ENCODE results near the gene RABGAP1L.

RABGAP1L gene

DNA sequence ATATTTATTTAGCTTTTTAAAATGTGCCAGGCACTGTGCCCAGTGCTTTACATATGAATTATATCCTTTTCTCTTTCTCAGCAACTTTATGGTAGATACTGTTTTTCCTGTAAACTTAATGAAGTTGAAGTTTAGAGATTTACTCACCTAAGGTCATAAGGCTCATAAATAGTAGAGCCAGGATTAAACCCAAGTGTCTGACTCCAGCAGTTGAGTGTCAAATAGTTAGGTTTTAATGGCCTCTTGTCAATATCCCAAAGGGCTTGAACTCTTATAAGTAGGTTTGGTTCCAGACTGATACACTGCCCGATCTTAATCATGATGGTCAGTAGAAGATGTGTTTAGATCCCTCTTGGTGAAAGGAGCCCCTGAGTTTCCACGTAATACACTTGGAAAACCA, 37.8 kb downstream of the RABGAP1L start:
- DNase-seq (ENCODE audit: low read depth in 2 of 2), result no peak

DNA sequence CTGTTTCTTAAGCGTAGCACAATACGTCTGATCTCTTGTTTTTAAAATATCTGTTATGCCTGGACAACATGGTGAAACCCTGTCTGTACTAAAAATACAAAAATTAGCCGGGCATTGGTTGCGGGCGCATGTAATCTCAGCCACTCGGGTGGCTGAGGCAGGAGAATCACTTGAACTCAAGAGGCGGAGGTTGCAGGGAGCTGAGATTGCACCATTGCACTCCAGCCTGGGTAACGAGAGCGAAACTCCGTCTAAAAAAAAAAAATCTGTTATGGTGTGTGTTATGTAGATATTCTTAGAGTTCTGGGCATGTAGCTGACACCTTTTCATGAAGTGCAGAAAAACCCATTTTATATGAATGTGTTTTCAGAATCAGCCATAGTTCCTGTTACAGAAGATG, 38.2 kb downstream of the RABGAP1L start:
- DNase-seq (ENCODE audit: low read depth in 2 of 2), result no peak

DNA sequence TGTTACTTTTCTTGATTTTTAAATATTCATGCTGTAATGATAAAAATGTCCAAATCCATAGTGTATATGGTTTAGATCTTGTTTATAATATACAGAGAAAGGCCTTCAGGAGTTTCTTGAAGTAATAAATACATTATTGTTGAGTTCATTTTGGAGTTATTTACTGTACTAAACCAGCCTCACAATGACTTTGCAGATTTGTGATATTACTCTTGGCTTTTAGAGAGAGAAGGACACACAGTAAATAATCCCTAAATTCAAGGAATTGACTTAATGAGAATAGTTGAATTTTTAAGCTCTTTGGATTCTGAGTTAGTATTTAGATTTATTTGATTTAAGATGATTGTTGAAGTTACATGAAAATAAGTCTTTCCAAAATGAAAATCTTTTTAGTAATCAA, 38.9 kb downstream of the RABGAP1L start:
- no peak for DNase-seq (ENCODE audit: low read depth in 2 of 2)

DNA sequence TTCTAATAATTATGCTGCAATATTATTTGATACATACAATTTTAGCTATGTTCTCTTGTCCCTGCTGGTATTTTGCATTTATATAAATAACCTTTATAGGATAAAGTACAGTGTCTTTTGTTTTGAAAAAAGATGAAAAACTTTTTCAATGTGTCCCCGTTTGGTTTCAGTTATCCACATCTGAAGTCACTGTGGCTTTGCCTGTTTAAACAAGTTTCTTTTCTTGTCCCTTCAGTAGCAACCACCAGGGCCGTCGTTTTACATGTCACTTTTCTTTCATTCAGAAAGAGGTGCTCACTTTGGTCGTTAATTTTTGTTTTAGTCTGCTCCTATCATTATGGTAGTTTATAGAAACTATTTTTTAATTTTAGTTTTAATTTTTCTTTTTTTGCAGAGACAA, 41.4 kb downstream of the RABGAP1L start:
- DNase-seq (ENCODE audit: low read depth in 2 of 2), result no peak

DNA sequence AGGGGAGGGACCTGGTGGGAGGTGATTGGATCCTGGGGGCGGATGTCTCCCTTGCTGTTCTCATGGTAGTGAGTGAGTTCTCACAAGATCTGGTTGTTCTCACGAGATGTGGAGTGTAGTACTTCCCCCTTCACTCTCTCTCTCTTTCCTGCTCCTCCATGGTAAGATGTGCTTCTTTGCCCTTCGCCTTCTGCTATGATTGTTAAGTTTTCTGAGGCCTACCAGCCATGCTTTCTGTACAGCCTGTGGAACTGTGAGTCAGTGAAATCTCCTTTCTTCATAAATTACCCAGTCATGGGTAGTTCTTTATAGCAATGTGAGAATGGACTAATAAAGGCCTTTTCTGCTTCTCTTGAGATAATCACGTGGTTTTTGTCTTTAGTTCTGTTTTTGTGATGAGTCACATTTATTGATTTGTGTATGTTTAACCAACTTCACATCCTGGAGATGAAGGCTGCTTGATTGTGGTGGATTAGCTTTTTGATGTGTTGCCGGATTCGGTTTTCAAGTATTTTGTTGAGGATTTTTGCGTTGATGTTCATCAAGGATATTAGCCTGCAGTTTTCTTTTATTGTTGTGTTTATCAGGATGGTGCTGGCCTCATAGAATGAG, 45.5 kb downstream of the RABGAP1L start:
- no peak for DNase-seq (ENCODE audit: low read depth in 2 of 2)

DNA sequence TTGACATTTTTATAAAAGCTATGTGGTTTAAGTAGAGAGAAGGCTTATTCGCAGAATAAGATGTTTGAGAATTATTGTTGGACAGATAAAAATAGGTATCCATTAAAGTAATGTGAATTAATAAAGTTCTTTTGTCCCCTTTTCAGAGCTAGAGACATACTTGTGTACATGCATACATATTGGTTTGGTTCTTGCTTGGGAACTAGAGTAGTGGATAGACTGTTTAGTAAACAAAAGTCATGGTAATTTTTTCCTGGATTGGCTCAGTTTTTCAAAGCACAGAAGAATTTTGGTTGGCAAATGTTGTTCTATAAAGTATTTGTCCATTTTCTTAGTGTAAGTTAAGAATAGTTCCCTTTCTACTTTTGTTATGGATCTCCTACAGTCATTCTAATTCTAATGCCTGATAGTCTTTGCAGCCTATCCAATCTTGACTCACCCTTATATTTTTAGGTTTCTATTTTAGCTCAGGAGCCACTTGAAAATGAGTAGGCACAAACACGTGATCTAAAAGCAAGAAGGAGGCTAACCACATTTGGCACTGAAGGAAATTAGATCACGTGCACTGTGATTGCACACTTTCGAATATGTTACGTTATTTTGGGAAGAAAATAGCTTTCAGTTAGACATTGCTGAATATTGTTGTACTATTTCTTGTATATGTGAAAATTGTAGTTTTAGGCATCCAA, 47.0 kb downstream of the RABGAP1L start:
- no peak for DNase-seq (ENCODE audit: low read depth in 2 of 2)

DNA sequence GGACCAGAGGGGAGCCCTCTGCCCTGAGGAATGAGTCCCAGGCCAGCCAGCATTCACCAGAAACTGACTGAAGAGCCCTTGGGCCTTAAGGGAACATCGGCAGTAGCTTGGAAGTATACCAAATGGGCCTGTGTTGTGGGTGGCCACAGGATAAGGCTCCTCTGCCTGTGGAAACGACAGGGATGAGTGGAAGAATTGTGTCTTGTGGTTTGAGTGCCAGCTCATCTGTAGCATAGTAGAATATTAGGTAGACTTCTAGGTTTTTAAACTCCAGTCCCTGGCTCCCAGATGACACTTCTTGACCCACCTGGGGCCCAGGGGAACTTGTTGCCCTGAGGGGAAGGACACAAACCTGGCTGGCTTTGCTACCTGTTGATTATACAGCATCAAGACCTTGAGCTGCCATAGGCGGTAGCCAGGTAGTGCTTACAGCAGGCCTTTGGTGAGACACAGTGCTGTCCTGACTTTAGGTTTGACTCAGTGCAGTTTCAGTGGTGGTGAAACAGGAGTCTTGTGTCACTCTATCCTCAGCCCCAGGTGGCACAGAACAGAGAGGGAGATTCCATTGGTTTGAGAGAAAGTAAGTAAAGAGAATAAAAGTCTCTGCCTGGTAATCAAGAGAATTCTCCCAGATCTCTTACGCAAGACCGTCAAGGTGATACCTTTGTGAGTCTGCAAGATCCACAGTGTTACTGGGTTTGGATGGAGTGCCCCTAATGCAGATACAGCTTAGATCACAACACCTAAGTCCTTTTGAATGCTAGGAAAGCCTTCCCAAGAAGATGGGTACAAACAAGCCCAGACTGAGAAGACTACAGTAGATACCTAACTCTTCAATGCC, 50.2 kb downstream of the RABGAP1L start:
- no peak for DNase-seq (ENCODE audit: low read depth in 2 of 2)

DNA sequence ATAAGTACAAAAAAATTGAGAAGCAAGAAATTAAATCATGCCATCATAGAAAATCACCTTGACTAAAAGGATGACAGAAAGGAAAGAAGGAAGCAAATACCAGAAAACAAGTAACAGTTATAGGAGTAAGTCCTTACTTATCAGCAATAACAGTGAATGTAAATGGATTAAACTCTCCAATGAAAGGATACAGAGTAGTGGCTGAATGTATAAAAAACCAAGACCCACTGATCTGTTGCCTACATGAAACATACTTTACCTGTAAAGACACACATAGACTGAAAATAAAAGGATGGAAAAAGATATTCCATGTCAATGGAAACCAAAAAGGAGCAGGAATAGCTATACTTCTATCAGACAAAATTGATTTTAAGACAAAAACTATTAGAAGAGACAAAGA, 52.2 kb downstream of the RABGAP1L start:
- no peak for DNase-seq (ENCODE audit: low read depth in 2 of 2)

DNA sequence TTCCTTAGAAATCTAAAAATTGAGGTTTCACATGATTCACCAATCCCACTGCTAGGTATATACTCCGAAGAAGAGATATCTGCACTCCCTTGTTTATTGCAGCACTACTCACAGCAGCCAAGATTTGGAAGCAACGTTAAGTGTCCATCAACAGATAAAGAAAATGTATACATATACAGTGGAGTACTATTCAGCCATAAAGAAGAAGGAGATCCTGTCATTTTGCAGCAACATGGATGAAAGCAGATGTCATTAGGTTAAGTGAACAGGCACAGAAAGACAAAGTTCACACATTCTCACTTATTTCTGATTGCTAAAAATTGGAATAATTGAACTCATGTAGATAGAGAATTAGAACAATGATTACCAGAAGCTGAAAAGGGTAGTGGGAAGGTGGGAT, 56.4 kb downstream of the RABGAP1L start:
- DNase-seq (ENCODE audit: low read depth in 2 of 2), result no peak

DNA sequence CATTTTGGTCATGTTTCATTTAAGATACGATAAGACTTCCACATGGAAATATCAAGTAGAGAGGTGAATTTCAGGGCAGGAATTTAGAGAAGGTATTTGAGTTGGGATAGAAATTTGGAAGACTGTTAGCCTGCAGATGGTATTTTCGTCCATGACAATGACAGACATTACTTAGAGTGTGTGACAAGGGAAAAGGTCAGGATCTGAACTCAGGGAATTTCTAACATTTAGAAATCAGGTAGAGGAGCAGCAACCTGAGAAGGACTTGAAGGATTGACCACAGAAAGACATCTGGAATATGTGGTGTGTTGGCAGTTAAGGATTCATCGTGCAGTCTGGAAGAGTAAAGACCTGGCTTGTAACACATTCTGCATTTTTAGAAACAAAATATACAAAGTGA, 57.9 kb downstream of the RABGAP1L start:
- no peak for DNase-seq (ENCODE audit: low read depth in 2 of 2)

DNA sequence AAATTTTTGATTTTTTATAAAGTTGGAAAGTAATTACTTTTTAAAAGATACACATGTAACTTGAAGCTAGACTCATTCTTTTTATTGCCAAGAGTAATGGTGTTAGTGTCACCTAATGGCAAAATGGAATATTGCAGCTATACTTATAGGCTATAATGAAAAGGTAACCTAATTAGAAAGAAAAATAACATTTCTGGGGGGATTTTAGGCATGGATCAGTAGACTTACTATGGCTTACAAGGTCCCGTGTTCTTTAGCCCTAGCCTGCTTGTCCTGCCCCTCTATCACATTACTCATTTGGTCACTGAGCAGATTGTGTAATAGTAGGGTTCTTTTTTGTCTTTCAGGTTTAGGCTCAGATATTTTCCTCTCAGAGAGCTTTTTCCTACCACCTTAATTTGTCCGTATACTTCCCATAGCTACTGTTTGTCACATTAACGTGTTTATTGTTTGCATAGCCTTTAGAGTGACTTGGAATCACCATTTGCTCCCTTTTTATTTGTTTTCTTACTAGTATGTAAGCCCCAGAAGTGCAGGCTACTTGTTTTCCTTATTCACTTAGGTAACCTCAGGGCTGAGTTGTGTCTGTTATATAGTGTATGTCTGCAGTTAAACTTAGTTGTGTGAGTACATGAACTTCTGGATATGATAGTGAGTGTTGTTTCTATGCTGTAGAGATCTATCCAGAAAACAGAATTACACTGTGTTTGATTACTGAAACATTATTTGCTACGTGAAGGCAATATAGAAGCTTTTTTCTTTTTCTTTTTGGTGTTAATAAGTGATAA, 58.7 kb downstream of the RABGAP1L start:
- DNase-seq (ENCODE audit: low read depth in 2 of 2), result no peak

DNA sequence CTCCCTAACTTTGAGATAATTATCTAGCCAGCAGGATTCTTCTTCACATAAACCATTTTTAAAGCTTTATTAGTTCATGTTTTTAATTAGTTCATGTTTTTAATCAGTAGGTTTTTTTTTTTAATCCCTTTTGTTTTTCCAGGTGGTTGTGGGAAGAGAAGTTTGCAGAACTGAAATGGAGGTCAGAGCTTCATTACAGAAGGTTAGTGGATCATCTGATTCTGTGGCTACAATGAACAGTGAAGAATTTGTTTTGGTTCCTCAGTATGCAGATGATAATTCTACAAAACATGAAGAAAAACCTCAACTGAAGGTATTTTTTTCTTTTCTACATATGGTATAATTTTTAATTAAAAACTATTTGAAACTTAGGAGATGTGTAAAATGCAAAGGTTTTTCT, 59.7 kb downstream of the RABGAP1L start:
- no peak for DNase-seq (ENCODE audit: low read depth in 2 of 2)

DNA sequence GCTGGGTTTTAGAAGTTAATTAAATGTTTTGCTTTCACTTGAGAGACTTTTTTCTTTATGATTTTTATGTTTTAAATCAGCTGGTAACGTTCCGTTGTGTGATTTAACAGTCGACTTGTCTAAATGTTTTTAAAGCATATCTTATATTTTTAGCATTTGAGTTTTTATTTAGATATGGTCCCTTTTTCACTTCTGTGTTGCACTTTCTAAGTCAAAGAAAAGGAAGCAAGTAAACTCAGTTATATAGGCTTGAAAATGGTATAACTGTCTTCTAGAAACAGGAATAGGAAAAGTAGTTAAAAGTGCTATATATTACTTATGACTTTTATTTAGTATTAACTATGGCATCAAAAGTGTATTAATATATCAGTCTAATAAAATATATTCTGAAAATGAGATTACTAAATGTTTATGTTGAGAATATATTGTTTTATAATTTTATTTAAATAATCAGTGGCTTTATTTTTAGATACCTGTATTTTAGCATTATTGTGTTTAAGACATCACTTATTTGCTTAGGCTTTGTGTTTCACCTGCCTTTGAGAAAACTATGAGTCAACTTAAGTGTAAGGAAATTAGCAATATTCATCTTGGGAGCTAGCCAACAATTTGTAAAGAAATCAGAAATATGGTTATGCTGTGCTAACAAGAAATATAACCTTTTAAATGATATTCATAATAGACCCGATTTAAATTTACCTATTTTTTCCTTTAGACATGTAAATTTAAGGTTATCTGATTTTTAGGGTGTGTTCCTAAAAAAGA, 60.5 kb downstream of the RABGAP1L start:
- DNase-seq (ENCODE audit: low read depth in 2 of 2), result no peak

DNA sequence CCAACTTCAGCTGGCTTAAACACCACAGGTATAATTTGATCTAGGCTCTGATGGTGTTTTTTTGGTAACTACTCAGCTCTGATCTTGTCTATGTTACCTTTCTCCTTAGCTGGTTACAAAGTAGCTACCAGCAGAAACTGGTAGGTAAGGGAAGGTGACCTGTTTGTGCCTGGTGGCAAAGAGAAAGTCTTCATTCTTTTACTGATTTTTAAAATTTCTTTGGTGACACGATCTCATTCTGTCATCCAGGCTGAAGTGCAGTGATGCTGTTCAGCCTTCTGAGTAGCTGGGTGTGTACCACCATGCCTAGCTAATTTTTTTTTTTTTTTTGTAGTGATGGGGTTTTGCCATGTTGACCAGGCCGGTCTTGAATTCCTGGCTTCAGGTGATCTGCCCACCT, 62.4 kb downstream of the RABGAP1L start:
- no peak for DNase-seq (ENCODE audit: low read depth in 2 of 2)

DNA sequence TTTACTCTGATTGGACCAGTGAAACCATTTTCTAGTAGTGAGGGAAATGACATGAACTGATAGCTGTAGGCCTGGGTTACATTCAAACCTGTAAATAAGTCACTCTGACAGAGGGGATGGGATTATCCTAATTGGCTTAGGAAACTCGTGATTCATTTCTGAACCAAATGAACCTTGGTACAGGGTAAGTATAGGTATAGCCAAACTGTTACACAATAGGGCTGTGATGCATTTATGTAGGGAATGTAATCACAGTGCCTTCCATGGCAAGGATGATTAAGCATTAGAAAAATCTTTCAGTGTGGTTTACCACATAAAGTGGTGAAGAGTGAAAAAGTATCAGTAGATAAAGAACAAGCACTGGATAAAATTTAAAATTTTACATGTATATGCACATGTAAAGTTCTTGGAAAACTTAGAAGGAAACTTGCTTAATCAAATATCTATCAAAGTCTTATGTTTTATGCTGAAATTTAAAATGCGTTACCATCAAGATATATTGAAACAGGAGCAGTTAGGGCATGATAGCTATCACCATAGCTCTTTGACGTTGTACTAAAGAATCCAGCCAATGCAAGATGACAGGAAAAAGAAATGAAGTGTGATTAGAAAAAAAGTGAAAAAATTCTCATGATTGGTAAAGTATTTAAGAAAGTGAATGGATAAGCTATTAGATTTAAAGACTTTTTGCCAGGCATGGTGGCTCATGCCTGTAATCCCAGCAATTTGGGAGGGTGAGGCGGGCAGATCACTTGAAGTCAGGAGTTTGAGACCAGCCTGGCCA, 63.0 kb downstream of the RABGAP1L start:
- no peak for DNase-seq (ENCODE audit: low read depth in 2 of 2)

DNA sequence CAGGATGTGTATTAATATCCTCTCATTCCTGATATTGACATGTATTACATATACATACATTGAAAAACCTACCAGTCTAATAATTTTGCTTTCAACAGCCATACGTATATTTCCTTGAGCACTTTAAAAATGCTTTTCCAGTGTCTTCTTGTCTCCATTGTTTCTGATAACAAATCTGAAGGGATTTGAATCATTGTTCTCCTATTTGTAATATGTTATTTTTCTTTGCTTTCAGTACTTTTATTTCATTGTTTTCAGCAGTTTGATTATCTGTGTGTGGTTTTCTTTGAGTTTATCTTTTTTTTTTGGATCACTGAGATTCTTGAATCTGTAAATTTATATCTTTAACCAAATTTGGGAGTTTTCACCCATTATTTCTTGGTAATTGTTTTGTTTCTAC, 65.3 kb downstream of the RABGAP1L start:
- DNase-seq (ENCODE audit: low read depth in 2 of 2), result no peak

DNA sequence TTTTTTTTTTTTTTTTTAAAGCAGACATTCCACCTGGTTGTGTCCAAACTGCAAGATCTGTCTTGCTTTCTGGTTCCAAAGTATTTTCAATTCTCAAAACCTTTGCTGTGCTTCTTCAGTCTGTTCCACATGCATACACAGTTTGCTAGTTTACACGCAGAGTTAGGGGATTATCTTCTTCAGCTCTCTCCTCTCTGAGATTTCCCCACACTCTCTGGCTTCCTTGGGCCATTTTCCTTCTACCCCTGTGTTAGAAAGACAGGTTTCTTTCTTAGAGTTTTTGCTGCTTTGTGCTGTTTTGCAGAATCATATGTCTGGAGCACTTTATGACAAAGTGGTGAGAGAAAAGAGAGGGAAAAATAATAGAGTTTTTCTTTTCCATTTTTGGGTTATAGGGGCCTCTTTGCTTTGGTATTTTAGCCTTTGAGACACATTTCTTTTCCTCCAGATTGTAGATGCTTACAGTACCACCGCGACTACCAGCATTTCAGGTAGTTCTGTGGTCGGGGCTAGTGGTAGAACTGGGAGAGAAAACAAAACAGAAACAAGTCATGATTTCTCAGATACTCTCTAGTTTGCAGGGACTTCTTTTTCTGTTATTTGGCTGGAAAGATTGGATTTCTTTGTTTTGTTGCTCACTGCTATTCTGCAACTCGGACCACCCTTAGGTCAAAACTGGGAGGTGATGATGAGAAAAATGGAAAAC, 66.3 kb downstream of the RABGAP1L start:
- no peak for DNase-seq (ENCODE audit: low read depth in 2 of 2)

DNA sequence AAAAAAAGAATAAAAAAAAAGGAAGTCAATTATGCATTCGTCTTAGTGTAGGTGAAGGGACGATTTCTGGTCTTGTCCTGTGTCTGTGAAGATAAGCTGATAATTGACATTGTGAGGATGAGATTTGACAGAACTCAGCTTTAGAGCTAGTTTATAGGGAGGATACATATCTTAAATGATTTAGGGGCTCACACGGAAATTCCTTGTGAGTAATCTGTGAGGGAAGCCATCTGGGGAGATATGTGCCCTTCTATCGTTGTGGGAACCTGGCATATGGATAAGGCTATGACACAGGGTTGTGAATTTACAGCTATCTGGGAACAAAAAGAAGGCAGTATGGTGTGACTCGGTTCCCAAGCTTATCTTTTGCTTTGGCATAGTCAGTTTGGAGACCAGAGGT, 71.1 kb downstream of the RABGAP1L start:
- no peak for DNase-seq (ENCODE audit: low read depth in 2 of 2)

DNA sequence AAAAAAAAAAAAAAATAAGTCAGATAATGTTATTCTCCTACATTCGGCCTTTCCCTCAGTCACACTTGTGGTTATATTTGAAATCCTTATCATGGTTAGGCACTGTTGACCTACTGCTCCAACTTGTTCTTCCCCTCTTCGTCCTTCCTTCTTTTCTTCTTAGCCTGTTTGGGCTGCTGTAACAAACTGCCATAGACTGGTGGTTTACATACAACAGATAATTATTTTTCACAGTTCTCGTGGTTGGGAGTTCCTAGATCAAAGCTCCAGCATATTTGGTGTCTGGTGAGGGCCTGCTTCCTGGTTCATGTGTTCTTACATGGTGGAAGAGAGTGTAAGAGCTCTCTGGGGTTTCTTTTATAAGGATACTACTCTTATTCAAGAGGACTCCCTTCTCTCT, 73.4 kb downstream of the RABGAP1L start:
- no peak for DNase-seq (ENCODE audit: low read depth in 2 of 2)

Measured in stimulated activated CD8-positive, alpha-beta memory T cell treated with anti-CD3 and anti-CD28 coated beads, Interleukin-7, amount 100 ng/mL, for 1 hour (primary cell).